ENCODE measurements around the gene LARGE1.

The LARGE1 gene

DNA sequence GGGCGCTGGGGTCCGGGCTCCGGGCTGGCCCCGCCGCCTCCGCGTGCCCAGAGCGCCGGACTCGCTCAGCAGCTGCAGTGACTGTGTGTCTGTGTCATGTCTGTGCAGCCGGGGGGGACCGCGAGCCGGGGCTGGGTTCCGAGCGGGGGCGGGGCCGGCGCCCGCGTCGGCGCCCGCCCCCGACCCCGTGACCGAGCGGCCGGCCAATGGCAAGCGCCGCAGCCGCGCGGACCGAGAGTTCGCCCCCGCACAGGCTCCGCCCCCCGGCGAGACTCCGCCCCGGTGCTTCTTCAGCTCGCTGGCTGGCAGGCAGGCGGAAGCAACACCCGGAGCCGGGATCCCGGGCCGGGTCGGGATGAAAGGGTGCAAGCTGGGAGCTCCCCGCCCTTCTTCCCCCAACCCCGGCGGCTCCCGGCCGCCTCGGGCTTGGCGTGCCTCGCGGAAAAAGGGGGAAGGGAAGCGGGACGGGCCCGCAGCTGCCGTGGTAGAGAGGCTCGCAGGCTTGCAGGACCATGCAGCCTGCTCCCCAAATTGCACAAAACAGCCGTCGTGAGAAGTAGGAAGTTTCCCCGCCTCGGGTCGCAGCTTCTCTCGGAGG, 750 bp upstream of the LARGE1 start:
- Mint-ChIP-seq H3K9me3 (peaks cover 8% of the 10 kb centered on the region), H3K36me3 (no peaks in the 10 kb centered on the region), H3K4me1 (peaks cover 5% of the 10 kb centered on the region), H3K27ac (no peak overlapping the region), H3K4me3 (peak overlapping the region; percentile 59)
- DNase-seq (ENCODE audit: low spot score in 2 of 2): peak; percentile 56 to 78
- peak; percentile 85 for ATAC-seq

DNA sequence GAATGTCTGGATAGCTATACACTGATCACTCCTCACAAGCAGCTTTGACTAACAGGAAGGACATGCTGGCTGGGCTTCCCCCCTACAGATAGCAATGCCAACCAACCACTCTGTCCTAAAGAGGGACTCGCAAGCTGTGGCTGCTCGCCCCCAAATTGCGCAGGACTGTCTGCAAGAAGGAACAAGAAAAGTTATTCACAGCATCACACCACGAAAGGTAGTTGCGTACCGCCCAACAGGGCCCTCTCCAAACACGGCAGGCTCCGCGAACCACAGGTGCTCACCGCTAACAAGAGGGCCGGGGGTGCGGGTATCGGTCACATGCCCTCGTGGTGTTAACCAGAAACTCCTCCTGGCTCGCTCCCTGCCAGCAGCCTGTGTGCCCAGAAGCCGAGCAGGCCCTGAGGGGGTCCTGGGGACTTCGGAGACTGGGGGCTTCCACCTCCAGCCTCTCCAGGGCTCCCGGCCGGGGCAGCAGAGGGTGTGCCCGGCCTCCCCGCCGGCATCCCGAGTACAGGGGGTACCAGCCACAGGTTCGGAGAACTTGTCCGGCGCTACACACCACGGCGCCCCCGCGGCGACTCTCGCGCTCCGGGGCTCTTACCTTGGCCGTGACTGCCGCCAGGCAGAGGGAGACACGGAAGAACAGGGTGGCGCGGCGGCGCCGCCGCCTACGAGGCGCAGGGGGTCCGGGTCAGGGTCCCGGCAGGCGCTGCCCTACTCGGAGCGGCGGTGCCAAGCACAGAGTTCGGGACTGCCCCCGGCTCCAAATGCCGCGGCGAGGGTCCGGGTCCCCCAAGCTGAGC, 682 bp downstream of the LARGE1 start:
- no peak for ATAC-seq
- peaks cover 8% of the 10 kb centered on the region for H3K9me3 Mint-ChIP-seq
- peaks cover 5% of the 10 kb centered on the region for H3K4me1 Mint-ChIP-seq
- DNase-seq (ENCODE audit: low spot score in 2 of 2): no peak
- no peaks in the 10 kb centered on the region for H3K36me3 Mint-ChIP-seq
- H3K27ac Mint-ChIP-seq: no peak overlapping the region
- peak overlapping the region; percentile 41 for H3K4me3 Mint-ChIP-seq

DNA sequence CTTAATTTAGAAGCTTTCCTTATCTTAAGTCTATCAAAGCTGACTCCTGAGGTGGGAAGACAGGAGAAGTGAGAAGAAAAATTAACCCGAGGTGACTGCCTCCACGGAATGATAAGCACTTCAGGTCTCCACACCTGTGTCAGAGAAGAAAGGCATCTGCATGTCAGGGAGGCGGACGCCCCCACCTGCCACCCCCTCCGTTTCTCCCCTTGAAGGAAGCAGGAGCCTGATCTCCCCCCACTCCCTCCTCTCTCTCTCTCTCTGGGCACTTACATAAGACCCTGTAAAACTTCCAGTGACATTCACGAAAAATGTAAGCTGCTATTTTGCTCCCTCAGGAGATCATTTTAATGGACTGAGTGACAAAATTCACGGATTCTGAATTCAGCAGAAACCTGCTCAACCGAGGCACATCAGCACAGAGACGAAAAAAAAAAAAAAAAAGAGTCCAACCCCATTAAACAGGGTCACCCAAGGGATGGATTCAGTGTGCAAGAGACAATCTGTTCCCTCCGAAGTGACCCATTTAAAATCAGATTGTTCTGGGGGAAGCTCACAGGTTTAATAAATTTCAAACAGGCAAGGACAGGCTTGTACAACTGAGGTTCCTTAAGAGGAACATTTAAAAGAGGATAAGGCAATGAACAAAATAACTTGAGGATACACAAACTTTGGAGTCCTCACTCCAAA, 1.5 kb downstream of the LARGE1 start:
- Mint-ChIP-seq H3K9me3 (peaks cover 8% of the 10 kb centered on the region), H3K36me3 (no peaks in the 10 kb centered on the region), H3K4me3 (peak overlapping the region; percentile 41), H3K27ac (no peak overlapping the region), H3K4me1 (peaks cover 5% of the 10 kb centered on the region)
- no peak for DNase-seq (ENCODE audit: low spot score in 2 of 2)
- ATAC-seq: no peak

DNA sequence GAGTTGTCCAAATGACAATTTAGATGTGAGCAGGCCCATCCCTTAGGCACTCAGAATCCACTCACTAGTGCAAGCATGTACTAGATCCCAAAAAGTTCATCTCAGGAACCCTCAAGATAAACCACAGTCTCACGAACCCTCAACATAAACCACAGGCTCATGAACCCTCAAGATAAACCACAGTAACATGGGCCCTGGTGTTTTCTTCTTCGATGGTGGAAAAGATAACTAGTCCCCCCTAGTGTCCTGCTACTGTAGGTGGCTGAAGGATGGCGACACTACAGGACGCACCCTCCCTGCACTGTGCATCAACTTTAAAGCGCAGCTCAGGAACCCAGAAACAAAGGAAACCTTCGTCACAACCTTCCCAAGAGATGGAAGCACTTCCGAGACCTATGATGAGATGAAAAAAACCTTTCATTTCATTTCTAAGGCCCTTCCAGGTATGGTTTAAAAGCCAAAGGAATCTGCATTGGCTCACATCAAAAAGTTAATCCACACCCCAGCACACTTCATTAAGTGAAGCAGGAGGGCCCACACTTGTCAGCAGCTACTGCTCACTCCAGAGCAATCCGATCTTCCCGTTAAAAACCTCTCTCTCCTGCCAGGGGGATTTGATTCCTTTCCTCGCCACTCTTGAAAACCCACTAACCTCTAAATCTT, 2.4 kb downstream of the LARGE1 start:
- Mint-ChIP-seq H3K36me3 (no peaks in the 10 kb centered on the region), H3K4me1 (peaks cover 5% of the 10 kb centered on the region), H3K4me3 (no peak overlapping the region), H3K27ac (no peak overlapping the region), H3K9me3 (peaks cover 6% of the 10 kb centered on the region)
- no peak for DNase-seq (ENCODE audit: low spot score in 2 of 2)
- no peak for ATAC-seq

DNA sequence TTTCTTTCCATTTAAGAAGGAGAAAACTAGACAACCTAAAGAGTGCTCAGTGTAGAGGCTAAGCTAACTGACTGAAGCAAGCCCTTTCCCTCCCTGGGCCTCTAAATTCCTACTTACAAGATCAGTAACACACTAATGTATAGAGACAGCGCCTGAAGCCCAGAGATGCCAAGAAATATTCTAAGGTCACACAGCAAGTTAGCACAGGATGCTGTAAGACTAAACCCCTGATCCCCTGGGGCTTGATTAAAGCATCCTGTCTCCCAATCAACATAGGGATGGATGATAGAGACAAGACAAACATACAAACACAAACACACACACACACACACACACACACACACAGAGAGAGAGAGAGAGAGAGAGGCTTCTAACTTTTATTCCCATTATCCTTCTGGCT, 5.6 kb downstream of the LARGE1 start:
- no peak for ATAC-seq
- no peak for DNase-seq (ENCODE audit: low spot score in 2 of 2)
- no peaks in the 10 kb centered on the region for H3K4me1 Mint-ChIP-seq
- H3K4me3 Mint-ChIP-seq: no peak overlapping the region
- H3K36me3 Mint-ChIP-seq: no peaks in the 10 kb centered on the region
- peaks cover 12% of the 10 kb centered on the region for H3K9me3 Mint-ChIP-seq
- H3K27ac Mint-ChIP-seq: no peak overlapping the region

DNA sequence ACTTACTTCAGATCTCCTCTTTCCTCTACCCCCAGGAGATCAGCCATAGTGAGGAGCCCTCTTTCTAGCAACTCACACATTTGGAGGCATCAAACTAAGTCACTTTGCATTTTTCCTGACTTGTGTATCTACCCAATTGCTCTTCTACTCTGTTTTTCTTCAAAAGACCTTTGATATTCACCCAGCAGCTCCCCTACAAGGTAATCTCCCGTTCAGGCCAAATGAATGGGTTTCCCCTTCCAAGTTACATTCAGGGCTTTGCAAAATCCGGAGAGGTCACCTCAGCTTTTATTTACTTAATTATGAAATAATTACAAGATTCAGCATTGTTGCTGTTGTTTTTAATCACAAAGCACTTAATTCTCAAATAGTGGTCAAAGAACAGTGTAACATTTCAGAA, 6.1 kb downstream of the LARGE1 start:
- H3K4me1 Mint-ChIP-seq: no peaks in the 10 kb centered on the region
- no peak for DNase-seq (ENCODE audit: low spot score in 2 of 2)
- H3K27ac Mint-ChIP-seq: no peak overlapping the region
- peaks cover 12% of the 10 kb centered on the region for H3K9me3 Mint-ChIP-seq
- no peak overlapping the region for H3K4me3 Mint-ChIP-seq
- no peak for ATAC-seq
- H3K36me3 Mint-ChIP-seq: no peaks in the 10 kb centered on the region

DNA sequence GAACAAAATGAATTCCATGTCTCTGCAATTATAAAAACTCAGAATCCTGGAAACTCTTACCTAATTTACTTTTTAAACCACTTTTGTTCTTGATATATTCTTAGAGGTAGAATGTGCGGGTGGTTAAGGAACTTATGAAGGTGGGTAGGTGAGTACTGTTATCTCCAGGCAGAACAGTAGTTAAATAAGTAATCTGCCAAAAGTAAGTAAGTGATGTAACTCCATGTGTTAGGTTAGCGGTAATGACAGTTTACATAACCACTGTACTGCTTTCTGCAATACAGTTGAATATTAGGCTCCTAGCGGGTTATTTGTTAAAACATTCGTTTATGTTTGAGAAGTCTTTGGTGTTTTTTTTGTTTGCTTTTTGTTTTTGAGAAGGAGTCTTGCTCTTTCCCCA, 7.1 kb downstream of the LARGE1 start:
- H3K9me3 Mint-ChIP-seq: peaks cover 10% of the 10 kb centered on the region
- H3K4me1 Mint-ChIP-seq: no peaks in the 10 kb centered on the region
- no peak overlapping the region for H3K4me3 Mint-ChIP-seq
- no peaks in the 10 kb centered on the region for H3K36me3 Mint-ChIP-seq
- ATAC-seq: no peak
- DNase-seq (ENCODE audit: low spot score in 2 of 2): no peak
- H3K27ac Mint-ChIP-seq: no peak overlapping the region

DNA sequence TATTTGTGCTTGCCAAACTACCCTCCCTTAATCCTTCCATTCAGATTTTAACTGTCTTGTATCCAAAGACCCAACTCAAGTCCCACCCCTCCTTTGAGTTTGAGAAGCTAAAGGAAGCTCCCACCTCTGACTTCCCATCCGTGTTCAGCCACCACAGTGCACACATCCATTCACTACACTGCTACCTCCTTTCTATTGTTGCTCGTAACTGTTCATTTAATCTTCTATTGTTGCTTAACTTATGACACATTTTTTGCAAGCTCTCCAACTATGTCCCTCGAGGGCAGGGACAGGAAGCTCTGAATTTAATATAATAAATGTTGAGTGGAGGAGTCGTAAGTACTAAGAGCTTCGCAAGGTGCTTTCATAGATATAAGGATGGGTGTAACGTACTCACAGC, 10.4 kb downstream of the LARGE1 start:
- Mint-ChIP-seq H3K4me3 (no peak overlapping the region), H3K9me3 (peaks cover 5% of the 10 kb centered on the region), H3K27ac (no peak overlapping the region)

DNA sequence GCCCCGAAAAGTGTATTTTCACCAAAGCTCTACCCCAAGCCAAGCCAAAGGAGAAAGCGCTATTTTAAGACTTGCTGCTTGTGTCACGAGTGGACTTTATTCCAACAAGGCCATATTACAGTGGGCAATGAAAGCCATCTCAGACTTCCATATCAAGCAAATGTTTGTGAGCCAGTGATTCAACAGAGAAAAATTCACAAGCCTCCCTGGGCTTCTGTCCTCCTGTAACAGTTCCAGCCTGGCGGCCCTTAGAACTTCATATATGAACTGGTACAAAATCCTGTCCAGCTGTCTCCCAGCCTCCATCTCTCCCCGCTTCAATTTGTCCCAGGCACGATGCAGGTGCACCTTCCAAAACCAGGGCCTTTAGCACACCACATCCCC, 11.2 kb downstream of the LARGE1 start:
- Mint-ChIP-seq H3K4me3 (no peak overlapping the region), H3K4me1 (no peaks in the 10 kb centered on the region), H3K36me3 (no peaks in the 10 kb centered on the region), H3K27ac (no peak overlapping the region), H3K9me3 (peaks cover 5% of the 10 kb centered on the region)
- no peak for ATAC-seq
- no peak for DNase-seq (ENCODE audit: low spot score in 2 of 2)

More for the DNA sequence above, 10.4 kb downstream of the LARGE1 start:
- DNase-seq (ENCODE audit: low spot score in 2 of 2) (no peak), ATAC-seq (no peak)
- H3K4me1 Mint-ChIP-seq: no peaks in the 10 kb centered on the region
- no peaks in the 10 kb centered on the region for H3K36me3 Mint-ChIP-seq

DNA sequence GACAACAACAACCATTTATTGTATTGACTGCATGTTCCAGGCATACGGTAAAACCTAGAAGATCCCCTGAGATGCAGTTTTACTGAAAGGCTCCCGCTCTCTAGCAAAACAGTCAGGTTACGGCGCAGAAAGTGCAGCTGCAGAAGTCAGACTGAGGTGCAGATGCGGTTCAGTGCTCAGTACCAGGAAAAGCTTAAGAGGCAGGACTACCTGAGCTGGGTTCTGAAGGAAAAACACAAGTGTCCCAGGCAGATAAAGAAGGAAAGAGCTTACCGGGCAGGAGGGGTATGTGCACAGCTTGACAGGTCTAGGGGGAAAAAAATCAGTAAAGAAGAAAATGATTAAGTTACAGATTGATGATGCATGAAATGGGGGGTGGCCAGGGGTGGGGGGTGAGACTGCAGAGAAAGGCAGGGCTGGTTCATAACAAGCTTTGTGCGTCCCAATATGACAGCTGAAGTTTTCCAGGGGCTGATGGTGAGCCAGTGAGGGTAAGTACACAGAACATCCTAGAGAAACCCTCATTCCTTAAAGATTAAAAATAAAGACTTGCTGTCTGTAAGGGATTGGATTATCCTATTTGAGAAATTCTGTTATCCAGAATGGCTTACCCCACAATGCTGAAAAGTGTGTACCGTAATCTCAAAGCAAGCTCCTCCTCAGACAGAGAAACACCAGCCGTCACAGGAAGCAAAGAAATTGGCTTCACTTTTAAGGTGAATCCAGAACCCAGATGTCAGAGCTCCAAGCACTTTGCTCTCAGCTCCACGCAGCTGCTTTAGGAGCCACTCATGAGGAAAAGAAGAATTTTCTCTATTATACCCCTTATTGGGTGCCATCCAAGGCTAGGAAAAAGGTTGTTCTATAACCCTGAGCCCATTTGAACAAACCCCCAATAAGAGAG, 11.9 kb downstream of the LARGE1 start:
- Mint-ChIP-seq H3K9me3 (peaks cover 5% of the 10 kb centered on the region), H3K4me3 (no peak overlapping the region), H3K36me3 (no peaks in the 10 kb centered on the region), H3K27ac (no peak overlapping the region), H3K4me1 (no peaks in the 10 kb centered on the region)
- no peak for ATAC-seq
- DNase-seq (ENCODE audit: low spot score in 2 of 2): no peak

DNA sequence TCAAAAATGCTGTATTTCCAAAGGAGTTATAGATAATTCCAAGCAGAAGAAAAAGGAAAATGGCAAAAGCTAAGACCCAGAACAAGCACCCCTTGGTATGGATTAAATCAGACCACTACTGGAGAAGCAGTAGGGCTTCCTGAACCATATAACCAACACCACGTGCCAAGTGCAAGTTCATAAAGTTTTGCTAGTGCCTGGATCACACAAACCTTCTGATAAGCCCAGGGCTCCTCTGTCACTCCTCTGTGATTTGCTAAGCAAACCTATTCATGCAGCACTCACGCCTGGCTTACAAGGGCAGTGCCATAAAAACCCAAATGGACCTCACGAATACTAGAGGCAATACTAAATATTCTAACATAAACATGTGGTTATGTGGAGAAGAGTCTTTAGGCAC, 13.3 kb downstream of the LARGE1 start:
- ATAC-seq: no peak
- no peaks in the 10 kb centered on the region for H3K4me1 Mint-ChIP-seq
- H3K4me3 Mint-ChIP-seq: no peak overlapping the region
- DNase-seq (ENCODE audit: low spot score in 2 of 2): no peak
- no peak overlapping the region for H3K27ac Mint-ChIP-seq
- H3K36me3 Mint-ChIP-seq: no peaks in the 10 kb centered on the region
- peaks cover 5% of the 10 kb centered on the region for H3K9me3 Mint-ChIP-seq

DNA sequence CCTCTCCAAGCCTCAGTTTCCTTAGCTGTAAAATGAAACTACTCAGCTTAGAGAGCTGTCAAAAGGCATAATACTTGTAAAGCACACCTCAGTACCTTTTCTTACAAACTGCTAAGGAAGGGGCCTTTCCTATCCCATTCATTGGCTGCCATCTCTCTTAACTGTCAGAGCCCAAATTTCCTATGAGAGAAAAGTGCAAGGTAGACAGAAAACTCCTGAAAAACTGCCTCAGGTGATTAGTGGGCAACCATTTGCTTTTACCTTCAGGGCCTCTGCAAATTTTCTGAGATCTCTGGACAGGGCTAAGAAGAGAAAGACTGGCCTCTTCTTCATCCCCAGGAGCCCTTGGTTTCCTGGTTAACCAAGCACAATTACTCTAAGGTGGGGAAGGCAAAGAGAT, 13.8 kb downstream of the LARGE1 start:
- H3K27ac Mint-ChIP-seq: no peak overlapping the region
- ATAC-seq: no peak

DNA sequence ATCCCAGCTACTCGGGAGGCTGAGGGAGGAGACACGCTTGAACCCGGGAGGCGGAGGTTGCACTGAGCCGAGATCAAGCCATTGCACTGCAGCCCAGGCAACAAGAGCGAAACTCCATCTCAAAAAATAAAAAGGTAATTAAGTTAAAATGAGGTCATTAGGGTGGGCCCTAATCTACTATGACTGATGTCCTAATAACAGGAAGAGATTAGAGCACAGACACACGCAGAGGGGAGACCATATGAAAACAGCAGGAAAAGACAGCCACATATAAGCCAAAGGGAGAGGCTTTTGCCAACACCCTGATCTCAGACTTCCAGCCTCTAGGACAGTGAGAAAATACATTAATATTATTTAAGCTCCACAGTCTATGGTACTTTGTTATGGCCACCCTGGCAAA, 17.3 kb downstream of the LARGE1 start:
- H3K9me3 Mint-ChIP-seq: peaks cover 3% of the 10 kb centered on the region
- H3K36me3 Mint-ChIP-seq: no peaks in the 10 kb centered on the region
- H3K4me3 Mint-ChIP-seq: no peak overlapping the region
- H3K4me1 Mint-ChIP-seq: no peaks in the 10 kb centered on the region
- DNase-seq (ENCODE audit: low spot score in 2 of 2) (no peak), ATAC-seq (no peak)
- no peak overlapping the region for H3K27ac Mint-ChIP-seq

More for the DNA sequence above, 13.8 kb downstream of the LARGE1 start:
- no peak for DNase-seq (ENCODE audit: low spot score in 2 of 2)
- no peaks in the 10 kb centered on the region for H3K4me1 Mint-ChIP-seq
- H3K9me3 Mint-ChIP-seq: peaks cover 5% of the 10 kb centered on the region
- H3K36me3 Mint-ChIP-seq: no peaks in the 10 kb centered on the region
- no peak overlapping the region for H3K4me3 Mint-ChIP-seq

DNA sequence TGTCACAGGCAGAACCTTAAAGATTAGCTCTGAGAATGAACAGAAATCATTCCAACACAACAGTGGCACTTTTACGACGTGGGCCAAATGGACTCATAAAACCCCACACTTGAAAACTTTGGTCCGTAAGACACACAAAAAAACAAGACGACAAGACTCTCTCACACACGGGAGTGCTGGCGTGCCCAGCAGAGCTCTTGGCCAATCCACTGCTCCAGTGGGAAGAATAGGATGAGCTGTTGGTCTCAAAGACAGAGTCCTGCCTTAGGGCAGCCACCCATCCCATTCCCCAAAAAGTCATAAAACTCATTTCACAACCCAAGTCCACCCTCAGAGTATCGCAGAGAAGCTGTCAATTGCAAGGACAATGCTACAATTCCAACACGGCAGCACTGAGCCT, 18.2 kb downstream of the LARGE1 start:
- Mint-ChIP-seq H3K36me3 (no peaks in the 10 kb centered on the region), H3K9me3 (peaks cover 3% of the 10 kb centered on the region), H3K4me1 (no peaks in the 10 kb centered on the region), H3K4me3 (no peak overlapping the region), H3K27ac (no peak overlapping the region)
- DNase-seq (ENCODE audit: low spot score in 2 of 2) (no peak), ATAC-seq (no peak)

DNA sequence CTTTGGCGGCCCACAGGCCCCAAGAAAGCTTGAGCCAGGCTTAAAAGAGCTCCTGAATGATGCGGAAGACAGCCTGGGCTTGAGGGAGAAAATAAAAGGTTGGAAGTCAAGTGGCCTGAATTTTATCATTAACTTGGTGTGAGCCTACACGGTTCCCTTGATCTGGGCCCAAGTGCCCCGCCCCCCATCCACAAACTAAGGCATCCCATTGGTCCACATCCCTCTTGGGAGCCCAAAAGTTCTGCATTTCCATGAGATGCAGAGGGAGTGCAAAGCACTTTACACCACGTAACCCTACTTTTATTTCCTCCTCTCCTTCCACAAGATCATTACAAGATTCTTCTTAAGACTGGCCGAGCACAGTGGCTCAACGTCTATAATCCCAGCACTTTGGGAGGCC, 22.2 kb downstream of the LARGE1 start:
- Mint-ChIP-seq H3K36me3 (no peaks in the 10 kb centered on the region), H3K4me1 (no peaks in the 10 kb centered on the region), H3K27ac (no peak overlapping the region), H3K9me3 (peaks cover 5% of the 10 kb centered on the region), H3K4me3 (no peak overlapping the region)
- no peak for ATAC-seq
- no peak for DNase-seq (ENCODE audit: low spot score in 2 of 2)
